Amniotic stem cell (primary cell): ENCODE results near the gene SLC24A4.

ENCODE experiments used
- DNase-seq: peaks from one replicate; lab custom pipeline; 2025; lab: John Stamatoyannopoulos, UW

SLC24A4 gene

GRCh38 chr14:92475451-92476187 lies 152.7 kb downstream of the SLC24A4 start:
- no peak for DNase-seq

DNA sequence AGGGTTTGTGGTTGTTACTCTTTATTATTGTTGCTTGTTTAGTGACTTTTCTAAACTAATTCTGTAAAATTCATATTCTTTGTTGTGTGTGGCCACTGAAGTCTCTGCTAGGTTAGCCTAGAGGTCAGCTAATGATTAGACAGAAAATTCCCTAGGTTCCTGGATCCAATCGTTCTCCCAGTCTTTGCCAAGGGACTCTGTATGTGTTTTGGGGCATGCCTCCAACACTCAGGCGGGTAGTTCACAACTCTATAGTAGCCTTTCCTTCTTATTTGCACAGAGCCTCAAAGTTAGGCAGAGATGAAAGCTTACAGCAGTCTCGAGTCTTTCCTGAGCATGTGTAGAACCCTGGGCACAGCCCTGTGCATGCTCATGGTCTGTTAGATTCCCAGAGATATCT lies 157.9 kb downstream of the SLC24A4 start:
- no peak for DNase-seq

GRCh38 chr14:92481386-92481785 lies 158.4 kb downstream of the SLC24A4 start:
- DNase-seq: no peak

DNA sequence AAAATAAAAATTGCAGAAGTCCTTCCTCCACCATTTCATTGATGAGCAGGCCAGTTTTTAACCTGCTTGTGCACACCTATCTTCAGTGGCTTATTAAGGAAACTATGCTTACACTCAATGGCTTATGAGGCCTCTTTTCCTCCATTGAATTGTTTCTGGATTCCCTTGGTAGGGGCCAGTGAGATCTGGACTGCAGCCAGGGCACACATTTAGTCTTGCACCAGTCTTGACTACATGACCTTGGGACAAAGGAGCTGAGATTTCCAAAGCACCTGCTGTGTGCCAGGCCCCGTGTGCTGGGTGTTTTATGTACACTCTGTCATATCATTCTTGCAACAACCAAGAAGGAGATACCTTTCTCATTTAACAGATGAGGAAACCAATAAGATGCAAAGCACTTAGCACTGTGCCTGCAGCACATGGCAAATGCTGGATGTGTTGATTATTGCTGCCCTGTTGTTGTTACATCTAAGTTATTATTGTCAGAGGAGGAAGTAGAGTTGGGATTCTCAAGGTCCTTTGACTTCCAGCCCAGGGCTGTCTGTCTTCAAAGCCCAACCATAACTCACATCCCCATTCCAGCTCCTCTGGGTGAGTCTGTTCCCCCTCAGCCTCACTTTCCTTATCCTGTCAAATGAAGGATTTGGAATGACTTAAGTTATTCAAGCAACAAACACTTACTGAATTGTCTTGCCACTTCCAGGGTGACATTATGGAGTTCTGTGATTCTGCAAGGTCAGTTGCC lies 159.0 kb downstream of the SLC24A4 start:
- DNase-seq: no peak

DNA sequence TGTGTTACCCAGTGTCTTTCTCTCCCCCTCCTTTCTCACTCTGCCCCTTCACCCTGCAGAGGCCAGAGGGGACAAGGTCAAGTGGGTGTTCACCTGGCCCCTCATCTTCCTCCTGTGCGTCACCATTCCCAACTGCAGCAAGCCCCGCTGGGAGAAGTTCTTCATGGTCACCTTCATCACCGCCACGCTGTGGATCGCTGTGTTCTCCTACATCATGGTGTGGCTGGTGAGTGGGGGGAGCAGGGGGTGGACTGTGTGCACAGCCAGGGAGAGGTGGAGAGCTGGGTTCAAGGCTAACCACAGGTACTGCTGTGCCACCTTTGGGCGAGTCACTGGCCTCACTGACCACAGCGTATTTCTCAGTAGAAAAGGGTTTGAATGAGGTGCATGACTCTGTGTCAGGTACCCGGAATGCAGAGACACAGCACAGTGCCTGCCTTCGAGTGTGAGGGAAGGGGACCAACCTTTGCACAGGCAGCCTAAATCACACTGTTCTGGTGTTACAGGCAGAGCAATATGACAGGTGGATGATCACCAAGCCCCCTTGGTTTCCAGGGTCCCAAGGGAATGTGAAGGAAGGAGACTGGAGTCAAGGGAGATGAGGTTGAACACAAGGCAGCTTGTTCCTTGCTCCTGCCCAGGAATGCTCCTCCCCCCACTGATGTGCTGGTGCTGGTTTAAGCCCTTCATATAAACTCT lies 159.8 kb downstream of the SLC24A4 start:
- DNase-seq: no peak

DNA sequence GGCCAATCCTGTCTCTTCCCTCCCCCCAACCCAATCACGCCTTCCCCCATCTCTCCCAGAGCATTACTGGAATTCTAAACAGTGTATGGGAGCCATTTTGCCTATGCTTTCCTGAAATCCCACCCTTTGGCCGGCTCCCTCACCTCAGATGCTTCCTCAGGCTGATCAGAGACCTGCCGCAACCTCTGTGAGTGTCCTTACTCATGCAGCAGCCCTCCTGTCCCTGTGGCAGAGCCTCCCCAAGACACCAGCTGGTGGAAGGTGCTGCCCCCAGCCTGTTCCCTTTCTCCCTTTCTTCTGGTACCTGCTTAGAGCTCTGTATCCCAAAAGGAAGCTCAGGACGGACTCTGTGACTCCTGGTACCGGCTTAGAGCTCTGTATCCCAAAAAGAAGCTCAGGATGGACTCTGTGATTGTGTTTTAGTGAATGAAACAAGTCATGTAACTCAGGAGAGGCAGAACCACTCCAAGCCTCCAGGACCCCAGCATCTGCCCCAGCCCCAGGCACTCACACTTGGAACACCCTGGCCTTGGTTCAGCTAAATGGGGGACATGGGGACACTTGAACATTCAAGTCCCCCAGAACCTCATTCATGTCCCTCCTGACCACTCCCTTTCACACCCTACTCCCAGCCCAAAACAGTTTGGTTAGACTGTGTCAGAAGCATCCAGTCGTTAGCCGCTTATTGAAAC lies 161.3 kb downstream of the SLC24A4 start:
- no peak for DNase-seq

GRCh38 chr14:92486881-92487280 lies 163.9 kb downstream of the SLC24A4 start:
- no peak for DNase-seq

DNA sequence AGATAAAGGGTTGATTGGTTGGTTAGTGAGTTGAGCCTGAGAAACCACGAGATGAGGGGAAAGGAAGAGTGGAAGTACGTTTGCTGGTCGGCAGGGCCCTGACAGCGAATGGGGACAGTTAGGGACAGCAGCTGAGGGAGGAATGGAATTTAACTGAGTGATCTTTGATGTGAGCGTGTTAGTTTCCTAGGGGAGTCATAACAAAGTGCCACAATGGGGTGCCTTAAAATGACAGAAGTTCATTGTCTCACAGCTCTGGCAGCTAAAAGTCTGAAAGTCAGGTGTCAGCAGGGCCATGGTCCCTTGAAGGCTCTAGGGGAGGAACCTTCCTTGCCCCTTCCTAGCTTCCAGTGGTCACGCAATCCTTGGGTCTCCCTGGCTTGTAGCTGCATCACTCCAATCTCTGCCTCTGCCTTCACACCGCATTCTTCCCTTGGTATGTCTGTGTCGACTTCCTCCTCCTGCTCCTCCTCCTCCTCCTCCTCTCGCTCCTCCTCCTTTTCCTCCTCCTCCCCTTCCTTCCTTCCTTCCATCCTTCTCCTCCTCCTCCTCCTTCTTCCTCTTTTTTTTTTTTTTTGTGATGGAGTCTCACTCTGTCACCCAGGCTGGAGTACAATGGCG lies 164.7 kb downstream of the SLC24A4 start:
- no peak for DNase-seq

DNA sequence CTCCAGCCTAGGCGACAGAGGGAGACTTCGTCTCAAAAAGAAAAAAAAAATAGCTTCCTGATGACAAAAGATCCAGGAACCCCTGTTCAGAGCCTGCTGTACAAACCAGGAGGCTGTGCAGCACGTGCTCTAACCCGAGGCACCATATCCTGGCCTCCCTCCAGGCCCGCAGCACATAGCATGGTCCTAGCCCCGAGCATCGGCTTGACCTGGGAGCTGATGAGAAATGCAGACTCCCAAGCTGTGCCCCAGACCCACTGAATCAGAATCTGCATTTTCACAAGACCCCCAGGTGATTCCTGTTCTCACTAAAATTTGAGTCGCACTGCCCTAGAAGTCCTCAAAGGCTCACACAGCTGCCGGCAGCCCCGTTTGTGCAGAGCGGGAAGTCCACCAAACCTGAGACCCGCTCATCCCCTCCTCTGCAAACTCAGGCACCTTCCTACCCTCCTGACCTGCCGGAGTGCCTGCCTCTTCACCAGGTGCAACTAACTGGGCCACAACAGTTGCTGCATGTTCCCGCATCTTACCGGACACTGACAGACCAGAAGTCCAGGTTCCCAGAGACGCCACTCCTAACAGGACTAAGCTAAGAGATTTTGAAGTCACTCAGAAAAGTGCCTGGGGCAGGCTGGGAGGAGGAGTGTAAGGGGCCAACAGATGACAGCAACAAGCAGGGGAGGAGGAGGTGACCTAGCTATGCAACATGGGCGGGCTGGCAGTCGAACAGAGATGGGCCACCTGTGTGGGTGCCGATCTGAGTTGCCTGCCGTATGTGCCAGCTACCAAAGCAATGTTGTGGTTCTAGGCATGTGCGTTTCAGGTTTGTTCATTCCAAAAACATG lies 166.7 kb downstream of the SLC24A4 start:
- no peak for DNase-seq

DNA sequence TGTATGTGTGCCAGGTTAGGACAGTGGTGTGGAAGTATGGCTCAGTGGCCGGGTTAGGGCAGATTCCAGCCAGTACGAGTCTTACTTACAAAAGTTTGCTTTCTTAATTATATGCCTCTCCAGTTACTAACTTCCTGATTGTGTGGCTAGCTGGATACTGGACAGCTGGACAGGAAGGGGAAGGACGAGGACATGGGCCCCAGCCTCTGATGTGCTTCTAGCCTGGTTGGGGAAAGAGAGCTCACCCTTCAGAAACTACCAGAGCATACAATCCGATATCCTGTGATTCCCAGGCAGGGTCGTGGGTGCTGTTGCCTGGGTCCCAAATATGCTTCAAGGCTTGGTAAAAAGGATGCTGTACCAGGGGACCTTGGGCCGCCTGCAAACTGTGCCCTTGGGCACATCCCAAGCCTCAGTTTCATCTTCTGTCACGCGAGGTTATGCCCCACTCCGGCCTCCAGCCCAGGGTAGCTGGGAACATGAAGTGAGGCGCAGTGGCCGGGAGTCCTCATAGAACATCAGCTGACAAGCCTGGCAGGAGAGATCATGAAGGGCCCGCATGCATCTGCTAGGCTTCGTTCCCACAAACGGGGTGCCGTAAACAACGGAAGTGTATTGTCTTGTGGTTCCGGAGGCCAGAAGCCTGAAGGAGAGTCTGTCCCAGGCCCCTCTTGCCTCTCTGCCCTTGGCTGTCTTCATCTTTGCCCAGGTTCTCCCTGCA lies 167.4 kb downstream of the SLC24A4 start:
- DNase-seq: no peak

DNA sequence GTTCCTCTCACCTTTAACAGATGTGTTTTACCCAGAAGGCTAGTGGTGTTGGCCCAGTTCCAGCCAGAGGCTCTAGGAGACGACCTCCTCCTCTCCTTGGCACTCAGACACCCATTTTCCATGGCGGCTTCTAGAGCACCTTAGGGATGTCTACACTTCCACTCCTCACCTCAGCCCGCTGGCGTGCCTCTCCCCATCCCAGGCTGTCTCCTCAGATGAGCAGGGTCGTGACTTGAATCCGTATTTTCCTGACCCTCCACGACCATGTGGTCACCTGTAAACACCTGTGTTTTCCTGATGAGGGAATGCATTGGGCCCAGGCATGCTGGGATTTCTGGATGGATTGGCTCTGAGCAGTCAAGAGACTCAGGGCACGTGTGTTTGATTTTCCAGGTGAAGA lies 168.8 kb downstream of the SLC24A4 start:
- no peak for DNase-seq

- no peak for DNase-seq
Observed at GRCh38 chr14:92492258-92492657, 169.3 kb downstream of the SLC24A4 start.

- no peak for DNase-seq
Observed at GRCh38 chr14:92493024-92493423, 170.1 kb downstream of the SLC24A4 start.

DNA sequence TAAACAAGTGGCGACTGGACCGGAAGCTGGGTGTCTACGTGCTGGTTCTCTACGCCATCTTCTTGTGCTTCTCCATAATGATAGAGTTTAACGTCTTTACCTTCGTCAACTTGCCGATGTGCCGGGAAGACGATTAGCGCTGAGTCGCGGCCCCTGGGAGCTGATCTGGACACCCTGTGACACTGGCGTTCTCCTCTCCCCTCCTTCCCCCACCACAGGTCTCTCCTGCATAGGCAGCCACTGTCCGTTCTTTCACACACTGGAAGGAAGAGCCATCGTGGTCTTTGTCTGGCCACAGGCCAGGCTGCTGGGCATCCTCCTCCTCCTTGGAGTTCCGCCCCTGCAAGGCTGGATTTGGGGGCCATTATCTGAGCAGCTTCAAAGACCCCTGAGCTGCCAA lies 170.5 kb downstream of the SLC24A4 start:
- DNase-seq: no peak

- DNase-seq: no peak
Observed at GRCh38 chr14:92494512-92494911, 171.5 kb downstream of the SLC24A4 start.

DNA sequence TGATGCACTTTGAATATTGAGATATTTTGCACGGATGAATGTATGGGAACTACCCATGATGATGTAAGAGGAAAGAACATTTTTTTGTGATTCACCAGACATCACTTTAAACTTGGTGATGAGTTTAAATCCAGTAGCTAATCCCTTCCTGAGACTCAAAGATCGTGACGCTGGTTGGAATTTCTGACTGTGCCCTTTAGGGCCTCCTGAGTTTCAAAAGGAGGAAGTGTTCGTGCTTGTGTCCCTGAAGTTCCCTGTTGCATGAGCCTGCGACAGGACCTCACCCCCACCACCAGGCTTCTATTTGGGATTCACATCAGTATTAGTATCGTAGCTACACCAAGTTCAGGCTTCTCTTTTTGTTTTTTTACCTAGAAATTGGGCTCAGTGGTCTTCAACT lies 172.1 kb downstream of the SLC24A4 start:
- DNase-seq: peak; percentile 83

DNA sequence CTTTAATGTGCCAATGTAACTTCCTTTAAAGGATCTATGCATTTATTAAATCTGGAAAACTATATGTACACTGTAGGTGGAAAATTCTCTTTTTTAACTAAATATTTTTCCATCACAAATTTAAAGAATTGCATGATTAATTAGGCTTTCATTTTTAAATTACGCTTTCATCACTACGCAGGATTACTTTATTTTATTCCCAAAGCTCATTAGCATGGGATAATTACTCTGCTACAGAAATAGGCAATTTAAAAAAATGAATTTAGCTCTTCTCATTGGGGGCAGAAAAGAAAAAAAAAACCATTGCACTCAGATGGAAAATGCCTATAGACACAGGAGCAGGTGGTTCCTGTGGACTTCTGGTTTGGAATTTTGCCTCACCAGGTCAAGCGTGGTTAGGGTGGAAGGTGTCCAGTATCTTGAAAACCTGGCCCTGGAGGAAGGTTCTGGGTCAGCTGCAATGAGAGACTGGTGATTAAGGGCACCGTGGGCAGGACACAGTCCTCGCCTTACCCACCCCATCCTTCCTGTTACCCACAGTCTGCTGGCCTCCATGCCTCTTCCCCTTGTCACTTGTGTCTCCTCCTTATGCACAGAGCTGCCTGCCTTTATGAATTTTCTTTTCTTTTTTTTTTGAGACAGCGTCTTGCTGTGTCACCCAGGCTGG lies 173.4 kb downstream of the SLC24A4 start:
- DNase-seq: no peak

DNA sequence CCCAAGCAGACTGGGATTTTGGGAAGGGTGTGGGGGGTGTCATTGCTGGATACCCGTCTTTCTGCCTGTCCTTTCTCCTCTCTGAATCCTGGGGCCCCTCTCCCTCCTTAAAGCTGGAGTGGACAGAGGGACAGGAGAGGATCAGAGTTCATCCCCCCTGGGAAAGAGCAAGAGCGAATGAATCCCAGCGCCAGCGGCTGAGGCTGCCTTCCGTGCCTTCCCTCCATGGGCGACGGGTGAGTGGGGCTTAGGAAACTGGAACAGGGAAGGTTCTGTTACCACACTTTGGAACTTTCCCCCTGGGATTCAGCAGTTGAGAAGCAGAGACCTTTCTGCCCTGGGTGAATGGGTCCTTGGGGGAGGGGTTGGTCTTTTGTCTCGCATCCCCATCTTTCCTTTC lies 174.4 kb downstream of the SLC24A4 start:
- DNase-seq: no peak

- DNase-seq: no peak
Observed at GRCh38 chr14:92499234-92499633, 176.3 kb downstream of the SLC24A4 start.

GRCh38 chr14:92500491-92500941 lies 177.6 kb downstream of the SLC24A4 start:
- no peak for DNase-seq
